Measurements from ENCODE around the gene TLE1. TPM values are rescaled to one million over a fixed set of nuclear protein-coding genes. Genes with fewer than 3 reads are reported as not detected.

The TLE1 gene
- total and polyA plus RNA-seq, 10 of the 15 experiments (the other 5 are each of a cell fraction or from before 2014, with no cell fraction given), result 0.04 to 0.23 (median 0.10) TPM; not detected in 6

DNA sequence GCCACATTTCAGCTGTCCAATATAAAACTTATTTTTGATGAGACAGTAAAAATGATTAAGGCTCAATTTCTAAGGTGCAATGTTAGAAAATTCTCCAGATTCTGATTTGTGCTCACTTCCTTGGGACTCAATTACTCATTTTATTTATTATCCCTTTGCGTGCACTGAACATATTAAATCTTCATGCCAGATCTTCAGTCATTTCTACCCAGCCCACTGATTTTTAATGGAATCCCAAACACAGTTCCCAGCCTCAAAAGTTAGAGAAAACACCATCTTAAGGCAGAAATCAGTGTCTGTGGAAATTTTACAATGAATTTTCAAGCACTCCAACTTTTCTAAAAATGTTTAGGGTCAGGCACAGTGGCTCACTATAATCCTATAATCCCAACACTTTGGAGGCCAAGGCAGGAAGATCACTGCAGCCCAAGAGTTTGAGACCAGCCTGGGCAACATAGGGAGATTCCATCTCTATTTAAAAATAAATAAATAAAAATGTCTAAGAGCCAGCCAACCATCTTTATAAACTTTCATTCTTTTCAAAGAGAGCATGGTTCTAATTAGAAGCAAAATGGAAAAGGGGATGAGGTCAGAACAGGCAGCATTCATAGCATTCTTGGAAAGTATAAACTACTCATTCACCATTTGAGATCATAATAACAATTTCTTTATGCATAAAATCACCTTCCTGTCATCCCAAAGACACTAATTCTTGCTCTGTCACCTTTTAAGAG lies 53.7 kb downstream of the TLE1 start (continued):
- no peak for TF ChIP-seq RELA (IDR thresholded peaks at IDR 0.05; ENCODE audit: borderline replicate concordance, partially characterized antibody)
- TF ChIP-seq TCF7 (IDR thresholded peaks at IDR 0.05; ENCODE audit: borderline replicate concordance), result no peak

DNA sequence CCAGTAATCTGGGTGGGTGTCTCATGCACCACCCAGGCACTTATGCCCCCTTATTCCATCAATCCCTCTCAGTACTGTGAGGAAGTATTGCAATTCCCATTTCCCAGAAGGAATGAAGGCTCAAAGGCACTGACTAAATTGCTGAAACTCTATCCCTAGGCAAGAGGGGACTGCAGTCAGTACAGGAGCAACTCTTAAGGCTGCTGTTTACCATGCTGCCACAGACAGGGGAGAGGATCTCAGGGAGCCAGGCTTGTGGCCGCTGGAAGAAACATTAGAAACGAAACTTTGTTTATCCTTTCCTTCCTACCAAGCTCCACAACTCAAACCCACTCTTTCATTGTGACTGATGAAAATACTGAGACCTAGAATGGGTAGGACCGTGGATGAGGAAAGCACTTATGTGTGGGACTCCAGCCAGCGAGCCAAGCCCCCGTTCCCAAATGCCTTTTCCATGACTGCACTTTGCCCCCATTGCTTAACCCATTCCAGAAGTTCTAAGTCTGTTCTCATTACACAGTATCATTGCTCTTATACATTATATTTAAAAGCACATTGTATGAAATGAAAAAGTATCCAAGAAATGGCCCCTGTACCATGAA lies 54.3 kb downstream of the TLE1 start:
- FAIRE-seq, result no peak
- CTCF ChIA-PET, result no interaction called here
- no peaks in the 10 kb centered on the region for H3K36me3 ChIP-seq (ENCODE audit: control insufficient read depth in 2 of 2, insufficient read depth in 2 of 2, low read length in 1 of 2)
- intact Hi-C loops (cut with micrococcal nuclease; ENCODE audit: unreplicated experiment) (no loop called here), in situ Hi-C loops (cut with MboI) (no loop called here)
- no peak overlapping the region for H3K4me3 ChIP-seq
- H4K20me1 ChIP-seq (ENCODE audit: control insufficient read depth, insufficient read depth), result no peaks in the 10 kb centered on the region
- H3K27me3 ChIP-seq (replicated peaks in 1 of 2; ENCODE audit: control insufficient read depth in 2 of 2, insufficient read depth in 2 of 2, low read length in 1 of 2), result no peaks in the 10 kb centered on the region
- H3K27ac ChIP-seq (ENCODE audit: control insufficient read depth, insufficient read depth), result no peak overlapping the region
- H3K9me3 ChIP-seq (replicated peaks; ENCODE audit: control insufficient read depth, insufficient read depth, low read length), result no peaks in the 10 kb centered on the region
- no peaks in the 10 kb centered on the region for H3K79me2 ChIP-seq (ENCODE audit: control insufficient read depth, insufficient read depth, low read length)
- H3K4me2 ChIP-seq (ENCODE audit: control insufficient read depth, insufficient read depth), result no peak overlapping the region
- BruUV-seq (replicated peaks), result no TSS peak
- H3K9ac ChIP-seq (ENCODE audit: control insufficient read depth, insufficient read depth, low read length), result no peak overlapping the region
- ATAC-seq, result no peak
- no peak for DNase-seq (ENCODE audit: low read depth, low spot score)
- WGBS (ENCODE audit: insufficient coverage, insufficient replicate concordance, low lambda C conversion rate, missing lambda C conversion rate), result 42% methylated on average over 5 of the region's 5 CpGs
- POLR2A ChIA-PET, result no interaction called here
- RAD21 ChIA-PET (ENCODE audit: unreplicated experiment), result no interaction called here
- SMC1A ChIA-PET (ENCODE audit: uncharacterized antibody, unreplicated experiment), result interaction anchor here (0.6 to 0.8 kb wide), 2 partner anchors 165 to 1447 kb away, joined by 3 read pairs; no protein-coding TSS in a partner anchor
- H2AFZ ChIP-seq (ENCODE audit: control insufficient read depth, low read depth, low read length), result no peak overlapping the region
- no peaks in the 10 kb centered on the region for H3K4me1 ChIP-seq (ENCODE audit: control insufficient read depth, insufficient read depth, low read length)
- TF ChIP-seq RAD21 (IDR thresholded peaks at IDR 0.05; ENCODE audit: insufficient read depth, low read depth, low read length) (no peak), CREB1 (IDR thresholded peaks at IDR 0.05; ENCODE audit: low read depth) (no peak), GATAD2B (conservative IDR thresholded peaks at IDR 0.05; ENCODE audit: low read depth) (no peak), JUNB (IDR thresholded peaks at IDR 0.05) (no peak), TCF12 (IDR thresholded peaks at IDR 0.05; ENCODE audit: low read depth, low read length) (no peak), ZNF207 (IDR thresholded peaks at IDR 0.05; ENCODE audit: borderline replicate concordance) (no peak), SREBF2 (IDR thresholded peaks at IDR 0.05; ENCODE audit: low read length) (no peak), DPF2 (IDR thresholded peaks at IDR 0.05) (no peak)
- TF ChIP-seq, protein P1, sequence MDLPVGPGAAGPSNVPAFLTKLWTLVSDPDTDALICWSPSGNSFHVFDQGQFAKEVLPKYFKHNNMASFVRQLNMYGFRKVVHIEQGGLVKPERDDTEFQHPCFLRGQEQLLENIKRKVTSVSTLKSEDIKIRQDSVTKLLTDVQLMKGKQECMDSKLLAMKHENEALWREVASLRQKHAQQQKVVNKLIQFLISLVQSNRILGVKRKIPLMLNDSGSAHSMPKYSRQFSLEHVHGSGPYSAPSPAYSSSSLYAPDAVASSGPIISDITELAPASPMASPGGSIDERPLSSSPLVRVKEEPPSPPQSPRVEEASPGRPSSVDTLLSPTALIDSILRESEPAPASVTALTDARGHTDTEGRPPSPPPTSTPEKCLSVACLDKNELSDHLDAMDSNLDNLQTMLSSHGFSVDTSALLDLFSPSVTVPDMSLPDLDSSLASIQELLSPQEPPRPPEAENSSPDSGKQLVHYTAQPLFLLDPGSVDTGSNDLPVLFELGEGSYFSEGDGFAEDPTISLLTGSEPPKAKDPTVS (IDR thresholded peaks at IDR 0.05; ENCODE audit: low read depth, low read length), result no peak
- TF ChIP-seq, protein P2, sequence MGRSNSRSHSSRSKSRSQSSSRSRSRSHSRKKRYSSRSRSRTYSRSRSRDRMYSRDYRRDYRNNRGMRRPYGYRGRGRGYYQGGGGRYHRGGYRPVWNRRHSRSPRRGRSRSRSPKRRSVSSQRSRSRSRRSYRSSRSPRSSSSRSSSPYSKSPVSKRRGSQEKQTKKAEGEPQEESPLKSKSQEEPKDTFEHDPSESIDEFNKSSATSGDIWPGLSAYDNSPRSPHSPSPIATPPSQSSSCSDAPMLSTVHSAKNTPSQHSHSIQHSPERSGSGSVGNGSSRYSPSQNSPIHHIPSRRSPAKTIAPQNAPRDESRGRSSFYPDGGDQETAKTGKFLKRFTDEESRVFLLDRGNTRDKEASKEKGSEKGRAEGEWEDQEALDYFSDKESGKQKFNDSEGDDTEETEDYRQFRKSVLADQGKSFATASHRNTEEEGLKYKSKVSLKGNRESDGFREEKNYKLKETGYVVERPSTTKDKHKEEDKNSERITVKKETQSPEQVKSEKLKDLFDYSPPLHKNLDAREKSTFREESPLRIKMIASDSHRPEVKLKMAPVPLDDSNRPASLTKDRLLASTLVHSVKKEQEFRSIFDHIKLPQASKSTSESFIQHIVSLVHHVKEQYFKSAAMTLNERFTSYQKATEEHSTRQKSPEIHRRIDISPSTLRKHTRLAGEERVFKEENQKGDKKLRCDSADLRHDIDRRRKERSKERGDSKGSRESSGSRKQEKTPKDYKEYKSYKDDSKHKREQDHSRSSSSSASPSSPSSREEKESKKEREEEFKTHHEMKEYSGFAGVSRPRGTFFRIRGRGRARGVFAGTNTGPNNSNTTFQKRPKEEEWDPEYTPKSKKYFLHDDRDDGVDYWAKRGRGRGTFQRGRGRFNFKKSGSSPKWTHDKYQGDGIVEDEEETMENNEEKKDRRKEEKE (IDR thresholded peaks at IDR 0.05), result no peak
- TF ChIP-seq, protein P3, sequence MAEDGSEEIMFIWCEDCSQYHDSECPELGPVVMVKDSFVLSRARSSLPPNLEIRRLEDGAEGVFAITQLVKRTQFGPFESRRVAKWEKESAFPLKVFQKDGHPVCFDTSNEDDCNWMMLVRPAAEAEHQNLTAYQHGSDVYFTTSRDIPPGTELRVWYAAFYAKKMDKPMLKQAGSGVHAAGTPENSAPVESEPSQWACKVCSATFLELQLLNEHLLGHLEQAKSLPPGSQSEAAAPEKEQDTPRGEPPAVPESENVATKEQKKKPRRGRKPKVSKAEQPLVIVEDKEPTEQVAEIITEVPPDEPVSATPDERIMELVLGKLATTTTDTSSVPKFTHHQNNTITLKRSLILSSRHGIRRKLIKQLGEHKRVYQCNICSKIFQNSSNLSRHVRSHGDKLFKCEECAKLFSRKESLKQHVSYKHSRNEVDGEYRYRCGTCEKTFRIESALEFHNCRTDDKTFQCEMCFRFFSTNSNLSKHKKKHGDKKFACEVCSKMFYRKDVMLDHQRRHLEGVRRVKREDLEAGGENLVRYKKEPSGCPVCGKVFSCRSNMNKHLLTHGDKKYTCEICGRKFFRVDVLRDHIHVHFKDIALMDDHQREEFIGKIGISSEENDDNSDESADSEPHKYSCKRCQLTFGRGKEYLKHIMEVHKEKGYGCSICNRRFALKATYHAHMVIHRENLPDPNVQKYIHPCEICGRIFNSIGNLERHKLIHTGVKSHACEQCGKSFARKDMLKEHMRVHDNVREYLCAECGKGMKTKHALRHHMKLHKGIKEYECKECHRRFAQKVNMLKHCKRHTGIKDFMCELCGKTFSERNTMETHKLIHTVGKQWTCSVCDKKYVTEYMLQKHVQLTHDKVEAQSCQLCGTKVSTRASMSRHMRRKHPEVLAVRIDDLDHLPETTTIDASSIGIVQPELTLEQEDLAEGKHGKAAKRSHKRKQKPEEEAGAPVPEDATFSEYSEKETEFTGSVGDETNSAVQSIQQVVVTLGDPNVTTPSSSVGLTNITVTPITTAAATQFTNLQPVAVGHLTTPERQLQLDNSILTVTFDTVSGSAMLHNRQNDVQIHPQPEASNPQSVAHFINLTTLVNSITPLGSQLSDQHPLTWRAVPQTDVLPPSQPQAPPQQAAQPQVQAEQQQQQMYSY (CRISPR knock-in tag; IDR thresholded peaks at IDR 0.05), result no peak

All from GM12878 (cell line).